Neuronal stem cell (in vitro differentiated cells): ENCODE results near the gene UBE2C.

Experiments used
- DNase-seq: peaks from one replicate; pipeline ENCODE4 v3.0.0-alpha.2; 2013; ENCODE audit warnings: low spot score
- H2AFZ ChIP-seq: one replicate; pipeline ENCODE4 v1.6.1; 2013; ENCODE audit warnings: mild to moderate bottlenecking, low read length, inconsistent platforms
- H2AK5ac ChIP-seq: 2 replicates; pipeline ENCODE4 v1.6.1; 2013; ENCODE audit warnings: low read depth, mild to moderate bottlenecking, inconsistent platforms, low read length, moderate library complexity, mixed read lengths
- H2BK120ac ChIP-seq: 2 replicates; pipeline ENCODE4 v1.6.1; 2013; ENCODE audit warnings: low read depth, mild to moderate bottlenecking, inconsistent platforms, low read length, moderate library complexity, mixed read lengths
- H2BK12ac ChIP-seq: one replicate; pipeline ENCODE4 v1.6.1; 2013; ENCODE audit warnings: low read length, inconsistent platforms
- H2BK15ac ChIP-seq: 2 replicates; pipeline ENCODE4 v1.6.1; 2013; ENCODE audit warnings: mild to moderate bottlenecking, low read length, inconsistent platforms, mixed read lengths
- H2BK5ac ChIP-seq: one replicate; pipeline ENCODE4 v1.6.1; 2013; ENCODE audit warnings: inconsistent platforms, mild to moderate bottlenecking, low read length, moderate library complexity
- H3K14ac ChIP-seq: one replicate; pipeline ENCODE4 v1.6.1; 2013; ENCODE audit warnings: low read length, inconsistent platforms
- H3K18ac ChIP-seq: 2 replicates; pipeline ENCODE4 v1.6.1; 2013; ENCODE audit warnings: low read length, inconsistent platforms
- H3K23ac ChIP-seq: 2 replicates; pipeline ENCODE4 v1.6.1; 2013; ENCODE audit warnings: low read depth, mild to moderate bottlenecking, mixed read lengths, low read length, inconsistent platforms; ENCODE audit not compliant: poor library complexity
- H3K27ac ChIP-seq: replicated peaks from 3 replicates; pipeline ENCODE4 v1.5.1; 2013; ENCODE audit warnings: low read length, inconsistent platforms
- H3K27me3 ChIP-seq, 3 experiments: 2 replicates each; pipeline ENCODE4 v1.6.1; 2013; ENCODE audit warnings: low read length in 3 of 3, mild to moderate bottlenecking in 2 of 3, inconsistent platforms in 1 of 3, low read depth in 1 of 3, mixed read lengths in 1 of 3, moderate library complexity in 1 of 3; ENCODE audit not compliant: control insufficient read depth in 3 of 3, insufficient read depth in 3 of 3
- H3K36me3 ChIP-seq, 2 donors: replicated peaks in 1 of 2; 2 replicates each; pipeline ENCODE4 v1.6.1; 2013; ENCODE audit warnings: low read length in 2 of 2; ENCODE audit not compliant: control insufficient read depth in 2 of 2, insufficient read depth in 2 of 2
- H3K4ac ChIP-seq: 2 replicates; pipeline ENCODE4 v1.6.1; 2013; ENCODE audit warnings: inconsistent platforms, mild to moderate bottlenecking, low read length, moderate library complexity
- H3K4me1 ChIP-seq, 2 donors: 1 replicate in 1 of 2; 2 replicates in 1 of 2; pipeline ENCODE4 v1.6.1; 2013; ENCODE audit warnings: low read length in 2 of 2, low read depth in 1 of 2; ENCODE audit not compliant: control insufficient read depth in 2 of 2, insufficient read depth in 1 of 2
- H3K4me2 ChIP-seq: one replicate; pipeline ENCODE4 v1.6.1; 2013; ENCODE audit warnings: mild to moderate bottlenecking, low read length, inconsistent platforms; ENCODE audit not compliant: insufficient read depth, poor library complexity, severe bottlenecking
- H3K4me3 ChIP-seq, 2 donors: 2 replicates each; pipeline ENCODE4 v1.5.1; 2013; ENCODE audit warnings: low read length in 2 of 2, mild to moderate bottlenecking in 2 of 2, inconsistent platforms in 1 of 2, moderate library complexity in 1 of 2
- H3K79me1 ChIP-seq: one replicate; pipeline ENCODE4 v1.6.1; 2013; ENCODE audit warnings: low read depth, mild to moderate bottlenecking, inconsistent platforms, low read length, moderate library complexity
- H3K9ac ChIP-seq: one replicate; pipeline ENCODE4 v1.6.1; 2013; ENCODE audit warnings: mild to moderate bottlenecking, low read depth, low read length, inconsistent platforms; ENCODE audit not compliant: poor library complexity
- H3K9me3 ChIP-seq, 2 donors: replicated peaks in 1 of 2; 2 replicates each; pipeline versions ENCODE3 to v1.6.1; 2013; ENCODE audit warnings: low read length in 2 of 2, mild to moderate bottlenecking in 2 of 2, inconsistent platforms in 1 of 2, low read depth in 1 of 2, mixed read lengths in 1 of 2, moderate library complexity in 1 of 2; ENCODE audit not compliant: control insufficient read depth in 2 of 2, insufficient read depth in 1 of 2
- H4K8ac ChIP-seq: one replicate; pipeline ENCODE4 v1.6.1; 2013; ENCODE audit warnings: low read depth, mild to moderate bottlenecking, inconsistent platforms, low read length, moderate library complexity
- H4K91ac ChIP-seq: one replicate; pipeline ENCODE4 v1.6.1; 2013; ENCODE audit warnings: low read length, low read depth, mild to moderate bottlenecking, inconsistent platforms; ENCODE audit not compliant: poor library complexity
- WGBS, 2 donors: extraction: QIAGEN DNeasy Blood & Tissue Kit; methylation state at CpG; one replicate each; pipeline ENCODE4 v1.1.7; 2013; ENCODE audit warnings: missing lambda C conversion rate in 2 of 2, mixed read lengths in 1 of 2; ENCODE audit not compliant: insufficient read length in 2 of 2, insufficient replicate concordance in 1 of 2; ENCODE audit errors: extremely low coverage in 2 of 2; 5-methylcytosine and 5-hydroxymethylcytosine counted together

UBE2C gene

GRCh38 chr20:45835329-45835765 is 22.9 kb downstream of the UBE2C start:
- no peak overlapping the region for H3K23ac ChIP-seq
- H3K27me3 ChIP-seq, result no peaks in the 10 kb centered on the region
- H3K18ac ChIP-seq, result no peak overlapping the region
- no peak overlapping the region for H3K14ac ChIP-seq
- H2BK5ac ChIP-seq, result no peak overlapping the region
- no peak overlapping the region for H4K91ac ChIP-seq
- peaks cover 0 to 26% of the 10 kb centered on the region in 2 donors for H3K36me3 ChIP-seq
- no peak for DNase-seq
- H2BK12ac ChIP-seq, result no peak overlapping the region
- WGBS, 2 donors, result no CpG with 5 or more reads among the region's 3 CpGs
- H3K79me1 ChIP-seq, result no peaks in the 10 kb centered on the region
- H3K9me3 ChIP-seq, result no peaks in the 10 kb centered on the region
- no peak overlapping the region for H2BK15ac ChIP-seq
- H3K9ac ChIP-seq, result no peak overlapping the region
- H2AK5ac ChIP-seq, result no peak overlapping the region
- no peak overlapping the region for H2BK120ac ChIP-seq
- no peak overlapping the region for H3K4me2 ChIP-seq
- H3K4me1 ChIP-seq, result peaks cover 5 to 8% of the 10 kb centered on the region in 2 donors
- H3K4me3 ChIP-seq, result no peak overlapping the region
- no peak overlapping the region for H3K4ac ChIP-seq
- H4K8ac ChIP-seq, result no peak overlapping the region
- H2AFZ ChIP-seq, result no peak overlapping the region
- no peak overlapping the region for H3K27ac ChIP-seq

- no peak overlapping the region for H3K18ac ChIP-seq
- H3K79me1 ChIP-seq, result no peaks in the 10 kb centered on the region
- H2BK5ac ChIP-seq, result no peak overlapping the region
- H3K27ac ChIP-seq, result no peak overlapping the region
- no peak overlapping the region for H2BK12ac ChIP-seq
- no peaks in the 10 kb centered on the region for H3K27me3 ChIP-seq
- H2AFZ ChIP-seq, result no peak overlapping the region
- no peak overlapping the region for H4K8ac ChIP-seq
- H2BK15ac ChIP-seq, result no peak overlapping the region
- no peak for DNase-seq
- no peak overlapping the region for H2BK120ac ChIP-seq
- no peak overlapping the region for H3K23ac ChIP-seq
- no peak overlapping the region for H3K14ac ChIP-seq
- no peak overlapping the region for H3K9ac ChIP-seq
- H3K4me2 ChIP-seq, result no peak overlapping the region
- no CpG with 5 or more reads among the region's 5 CpGs for WGBS, 2 donors
- H2AK5ac ChIP-seq, result no peak overlapping the region
- H3K4me1 ChIP-seq, result peaks cover 5 to 8% of the 10 kb centered on the region in 2 donors
- no peak overlapping the region for H3K4ac ChIP-seq
- no peaks in the 10 kb centered on the region for H3K9me3 ChIP-seq
- H4K91ac ChIP-seq, result no peak overlapping the region
- H3K4me3 ChIP-seq, result no peak overlapping the region
- H3K36me3 ChIP-seq, result peaks cover 0 to 28% of the 10 kb centered on the region in 2 donors
Observed at GRCh38 chr20:45835825-45836224, 23.4 kb downstream of the UBE2C start.

- no CpG with 5 or more reads among the region's 1 CpG for WGBS, 2 donors
- no peak overlapping the region for H2BK15ac ChIP-seq
- peaks cover 5 to 8% of the 10 kb centered on the region in 2 donors for H3K4me1 ChIP-seq
- no peak overlapping the region for H2AK5ac ChIP-seq
- no peak overlapping the region for H4K91ac ChIP-seq
- H3K4me2 ChIP-seq, result no peak overlapping the region
- H2BK12ac ChIP-seq, result no peak overlapping the region
- no peak overlapping the region for H3K27ac ChIP-seq
- no peak overlapping the region for H4K8ac ChIP-seq
- H3K14ac ChIP-seq, result no peak overlapping the region
- DNase-seq, result no peak
- H3K23ac ChIP-seq, result no peak overlapping the region
- H3K9ac ChIP-seq, result no peak overlapping the region
- no peak overlapping the region for H3K4me3 ChIP-seq
- H2AFZ ChIP-seq, result no peak overlapping the region
- H2BK5ac ChIP-seq, result no peak overlapping the region
- H3K4ac ChIP-seq, result no peak overlapping the region
- no peaks in the 10 kb centered on the region for H3K27me3 ChIP-seq
- H3K18ac ChIP-seq, result no peak overlapping the region
- no peaks in the 10 kb centered on the region for H3K9me3 ChIP-seq
- H3K79me1 ChIP-seq, result no peaks in the 10 kb centered on the region
- H2BK120ac ChIP-seq, result no peak overlapping the region
- H3K36me3 ChIP-seq, result peaks cover 3 to 39% of the 10 kb centered on the region in 2 donors
Observed at GRCh38 chr20:45836841-45837240, 24.4 kb downstream of the UBE2C start.

- no peak overlapping the region for H2BK15ac ChIP-seq
- H3K14ac ChIP-seq, result peak overlapping the region; percentile 56
- no peaks in the 10 kb centered on the region for H3K79me1 ChIP-seq
- H3K4me3 ChIP-seq, result no peak overlapping the region
- peak overlapping the region; percentile 53 for H2BK5ac ChIP-seq
- no peak overlapping the region for H3K4me2 ChIP-seq
- no peak overlapping the region for H2AFZ ChIP-seq
- no peak overlapping the region for H3K18ac ChIP-seq
- no peak overlapping the region for H4K8ac ChIP-seq
- H3K9me3 ChIP-seq, result no peaks in the 10 kb centered on the region
- no peak overlapping the region for H2BK12ac ChIP-seq
- H2BK120ac ChIP-seq, result no peak overlapping the region
- no peak overlapping the region for H3K4ac ChIP-seq
- H3K27ac ChIP-seq, result no peak overlapping the region
- H3K27me3 ChIP-seq, result no peaks in the 10 kb centered on the region
- DNase-seq, result no peak
- H3K23ac ChIP-seq, result peak overlapping the region; percentile 65
- H3K9ac ChIP-seq, result no peak overlapping the region
- no CpG with 5 or more reads among the region's 25 CpGs for WGBS, 2 donors
- no peaks in the 10 kb centered on the region for H3K4me1 ChIP-seq
- no peak overlapping the region for H4K91ac ChIP-seq
- H2AK5ac ChIP-seq, result no peak overlapping the region
- peaks cover 15 to 68% of the 10 kb centered on the region in 2 donors for H3K36me3 ChIP-seq
Observed at GRCh38 chr20:45840700-45841198, 28.3 kb downstream of the UBE2C start.
